SK-N-SH (cell line): ENCODE measurements around the gene RPS6KA1.

Experiments used
- CTCF ChIP-seq: fragments of 200-600 bp; sonication (generic); IDR thresholded peaks from 2 replicates; pipeline ENCODE4 v1.6.1; 2017; ENCODE audit warnings: antibody characterized with exemption, mild to moderate bottlenecking, moderate library complexity
- ELF1 ChIP-seq: IDR thresholded peaks from 2 replicates; pipeline ENCODE4 v1.4.0; 2012
- EP300 ChIP-seq, 2 experiments: IDR thresholded peaks; 2 replicates each; pipeline versions ENCODE4 v1.4.0 to v1.6.1; 2012; ENCODE audit warnings: borderline replicate concordance in 1 of 2, low read depth in 1 of 2, low read length in 1 of 2
- FOXM1 ChIP-seq: IDR thresholded peaks from 2 replicates; pipeline ENCODE4 v1.4.0; 2012; ENCODE audit warnings: low read depth, mild to moderate bottlenecking
- JUND ChIP-seq: IDR thresholded peaks from 2 replicates; pipeline ENCODE4 v1.4.0; 2012
- MAX ChIP-seq: IDR thresholded peaks from 2 replicates; pipeline ENCODE4 v1.4.0; 2012; ENCODE audit warnings: low read depth
- MXI1 ChIP-seq: IDR thresholded peaks from 2 replicates; pipeline ENCODE4 v1.6.1; 2012; ENCODE audit warnings: mild to moderate bottlenecking, low read depth, low read length, improper control_type of control experiment
- NFIC ChIP-seq: IDR thresholded peaks from 2 replicates; pipeline ENCODE4 v1.4.0; 2012; ENCODE audit warnings: borderline replicate concordance
- POLR2AphosphoS5 ChIP-seq: IDR thresholded peaks from 2 replicates; pipeline ENCODE4 v1.6.1; 2012; ENCODE audit warnings: low read depth, low read length
- REST ChIP-seq: IDR thresholded peaks from 2 replicates; pipeline ENCODE4 v1.6.1; 2012; ENCODE audit warnings: mild to moderate bottlenecking, low read depth, low read length, moderate library complexity

- TF ChIP-seq NFIC (no peak), MAX (no peak), FOXM1 (no peak), CTCF (no peak), POLR2AphosphoS5 (no peak), JUND (no peak), ELF1 (no peak), MXI1 (no peak), EP300 (IDR thresholded peaks at IDR 0.05; ENCODE audit: borderline replicate concordance in 1 of 2, low read depth in 1 of 2, low read length in 1 of 2) (no peak), REST (no peak)
Observed at GRCh38 chr1:26524181-26524580, 5.4 kb upstream of the RPS6KA1 start.
